ENCODE measurements around the gene STAG1.

- no peak for TF ChIP-seq CTCF (IDR thresholded peaks at IDR 0.05)
- no peak for TF ChIP-seq POLR2A (IDR thresholded peaks at IDR 0.05)
Measured at GRCh38 chr3:136346486-136346885, 405.7 kb downstream of the STAG1 start.
